CD4-positive, CD25-positive, alpha-beta regulatory T cell (primary cell): Measurements from ENCODE around the gene PCDHB7. TPM values are rescaled to one million over a fixed set of nuclear protein-coding genes. Genes with fewer than 3 reads are reported as not detected.
A peak's percentile ranks its signal among the peaks of the same experiment; 100 is the strongest.
"Not testable (repeated sequence)": the region's sequence is repeated elsewhere in the genome, so short reads cannot be mapped to it uniquely, and the experiment has no call there.

ENCODE experiments used
- ATAC-seq, 2 donors: fragments of 150-1000 bp; cut with Tn5 transposase; one replicate each; pipeline ENCODE4 v1.10.0; 2021; ENCODE audit warnings: low read depth in 2 of 2, moderate number of reproducible peaks in 2 of 2, moderate library complexity in 1 of 2
- DNase-seq, 3 donors: peaks; one replicate each; pipeline versions ENCODE4 v3.0.0 to v3.0.0-alpha.2; 2012 to 2022; ENCODE audit warnings: mixed read lengths in 1 of 3
- H3K27ac ChIP-seq: one replicate; pipeline ENCODE4 v1.7.0; 2013; ENCODE audit warnings: mild to moderate bottlenecking, low read length; ENCODE audit not compliant: insufficient read depth, poor library complexity, severe bottlenecking
- H3K27me3 ChIP-seq: one replicate; pipeline ENCODE4 v1.7.0; 2013; ENCODE audit warnings: low read length; ENCODE audit not compliant: control insufficient read depth, insufficient read depth
- H3K36me3 ChIP-seq: one replicate; pipeline ENCODE4 v1.7.0; 2013; ENCODE audit warnings: mild to moderate bottlenecking, low read length, moderate library complexity; ENCODE audit not compliant: control insufficient read depth, insufficient read depth
- H3K4me1 ChIP-seq: 2 replicates; pipeline ENCODE4 v1.7.0; 2013; ENCODE audit warnings: mild to moderate bottlenecking, low read length; ENCODE audit not compliant: insufficient read depth, control insufficient read depth, poor library complexity, severe bottlenecking
- H3K4me3 ChIP-seq: one replicate; pipeline ENCODE4 v1.7.0; 2013; ENCODE audit warnings: low read depth, mild to moderate bottlenecking, low read length, moderate library complexity
- H3K9me3 ChIP-seq, 2 experiments: 1 replicate in 1 of 2; 2 replicates in 1 of 2; pipeline ENCODE4 v1.7.0; 2013; ENCODE audit warnings: low read length in 2 of 2, mild to moderate bottlenecking in 1 of 2, moderate library complexity in 1 of 2; ENCODE audit not compliant: control insufficient read depth in 2 of 2
- H3K27ac Mint-ChIP-seq, 3 donors: one replicate each; pipeline ENCODE4 v1.8.0; 2020 to 2022; ENCODE audit warnings: mild to moderate bottlenecking in 3 of 3, mixed read lengths in 3 of 3, moderate library complexity in 2 of 3
- H3K27me3 Mint-ChIP-seq: one replicate; pipeline ENCODE4 v1.8.0; 2022; ENCODE audit warnings: mild to moderate bottlenecking, mixed read lengths
- H3K36me3 Mint-ChIP-seq: one replicate; pipeline ENCODE4 v1.8.0; 2020; ENCODE audit warnings: mixed read lengths
- H3K4me1 Mint-ChIP-seq, 4 donors: one replicate each; pipeline ENCODE4 v1.8.0; 2020 to 2022; ENCODE audit warnings: mixed read lengths in 4 of 4, mild to moderate bottlenecking in 1 of 4
- H3K4me3 Mint-ChIP-seq, 4 donors: one replicate each; pipeline ENCODE4 v1.8.0; 2020 to 2022; ENCODE audit warnings: mild to moderate bottlenecking in 4 of 4, mixed read lengths in 4 of 4, moderate library complexity in 3 of 4
- H3K9me3 Mint-ChIP-seq, 7 donors: one replicate each; pipeline ENCODE4 v1.8.0; 2020 to 2022; ENCODE audit warnings: mixed read lengths in 7 of 7, mild to moderate bottlenecking in 3 of 7, moderate library complexity in 2 of 7
- polyA plus RNA-seq, 4 donors: library from polyadenylated mRNA; unstranded; fragments of 300-500 nt; fragmentation: Illumina TruSeq; gene quantifications; one replicate each; pipeline ENCODE4 v1.2.3, GENCODE V29; 2021
- total RNA-seq: library from RNA; stranded (reverse); gene quantifications from one replicate; pipeline ENCODE4 v1.2.3, GENCODE V29; 2022

PCDHB7 gene
- total and polyA plus RNA-seq, 5 donors from 2014 or later, result not detected

DNA sequence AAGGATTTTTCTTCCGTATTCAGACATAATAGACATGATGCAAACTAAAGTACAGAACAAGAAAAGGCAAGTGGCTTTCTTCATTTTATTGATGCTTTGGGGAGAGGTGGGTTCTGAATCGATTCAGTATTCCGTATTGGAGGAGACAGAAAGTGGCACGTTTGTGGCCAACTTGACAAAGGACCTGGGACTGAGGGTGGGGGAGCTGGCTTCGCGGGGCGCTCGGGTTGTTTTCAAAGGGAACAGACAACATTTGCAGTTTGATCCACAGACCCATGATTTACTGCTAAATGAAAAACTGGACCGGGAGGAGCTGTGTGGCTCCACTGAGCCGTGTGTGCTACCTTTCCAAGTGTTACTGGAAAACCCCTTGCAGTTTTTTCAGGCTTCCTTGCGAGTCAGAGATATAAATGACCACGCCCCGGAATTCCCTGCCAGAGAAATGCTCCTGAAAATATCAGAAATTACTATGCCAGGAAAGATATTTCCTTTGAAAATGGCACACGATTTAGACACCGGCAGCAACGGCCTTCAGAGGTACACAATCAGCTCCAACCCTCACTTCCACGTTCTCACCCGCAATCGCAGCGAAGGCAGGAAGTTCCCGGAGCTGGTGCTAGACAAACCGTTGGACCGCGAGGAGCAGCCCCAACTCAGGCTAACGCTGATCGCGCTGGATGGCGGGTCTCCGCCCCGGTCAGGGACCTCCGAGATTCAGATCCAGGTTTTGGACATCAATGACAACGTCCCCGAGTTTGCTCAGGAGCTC is 22.0 kb upstream of the PCDHB7 start:
- no peak for ATAC-seq
- no peak overlapping the region for H3K27ac Mint-ChIP-seq
- H3K36me3 Mint-ChIP-seq, result no peaks in the 10 kb centered on the region
- peaks cover 0 to 5% (median 1%) of the 10 kb centered on the region in 4 donors for H3K4me1 Mint-ChIP-seq
- H3K27me3 Mint-ChIP-seq, result peaks cover 9% of the 10 kb centered on the region
- no peak for DNase-seq
- Histone ChIP-seq H3K27me3 (peaks cover 2% of the 10 kb centered on the region), H3K4me3 (no peak overlapping the region), H3K36me3 (no peaks in the 10 kb centered on the region), H3K27ac (no peak overlapping the region), H3K4me1 (no peaks in the 10 kb centered on the region), H3K9me3 (peaks cover 5 to 8% of the 10 kb centered on the region in 2 experiments)
- peaks cover 0 to 17% (median 8%) of the 10 kb centered on the region in 7 donors for H3K9me3 Mint-ChIP-seq
- H3K4me3 Mint-ChIP-seq, result peak overlapping the region in 1 of 4 donors; percentile 71

DNA sequence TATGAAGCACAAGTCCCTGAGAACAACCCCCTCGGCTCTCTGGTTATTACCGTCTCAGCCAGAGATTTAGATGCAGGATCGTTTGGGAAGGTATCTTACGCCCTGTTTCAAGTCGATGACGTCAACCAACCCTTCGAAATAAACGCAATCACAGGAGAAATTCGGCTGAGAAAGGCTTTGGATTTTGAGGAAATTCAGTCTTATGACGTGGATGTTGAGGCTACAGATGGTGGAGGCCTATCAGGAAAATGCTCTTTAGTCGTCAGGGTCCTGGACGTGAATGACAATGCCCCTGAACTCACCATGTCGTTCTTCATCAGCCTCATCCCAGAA is 21.5 kb upstream of the PCDHB7 start:
- H3K4me3 ChIP-seq, result no peak overlapping the region
- DNase-seq (no peak), ATAC-seq (no peak)
- H3K4me1 ChIP-seq, result no peaks in the 10 kb centered on the region
- H3K27ac Mint-ChIP-seq, result no peak overlapping the region
- H3K4me1 Mint-ChIP-seq, result peaks cover 0 to 5% (median 1%) of the 10 kb centered on the region in 4 donors
- peaks cover 13% of the 10 kb centered on the region for H3K27me3 Mint-ChIP-seq
- peaks cover 0 to 17% (median 10%) of the 10 kb centered on the region in 7 donors for H3K9me3 Mint-ChIP-seq
- no peak overlapping the region for H3K4me3 Mint-ChIP-seq
- H3K9me3 ChIP-seq, result peaks cover 5 to 13% of the 10 kb centered on the region in 2 experiments
- no peaks in the 10 kb centered on the region for H3K36me3 ChIP-seq
- H3K27ac ChIP-seq, result no peak overlapping the region
- no peaks in the 10 kb centered on the region for H3K36me3 Mint-ChIP-seq
- H3K27me3 ChIP-seq, result peaks cover 2% of the 10 kb centered on the region

DNA sequence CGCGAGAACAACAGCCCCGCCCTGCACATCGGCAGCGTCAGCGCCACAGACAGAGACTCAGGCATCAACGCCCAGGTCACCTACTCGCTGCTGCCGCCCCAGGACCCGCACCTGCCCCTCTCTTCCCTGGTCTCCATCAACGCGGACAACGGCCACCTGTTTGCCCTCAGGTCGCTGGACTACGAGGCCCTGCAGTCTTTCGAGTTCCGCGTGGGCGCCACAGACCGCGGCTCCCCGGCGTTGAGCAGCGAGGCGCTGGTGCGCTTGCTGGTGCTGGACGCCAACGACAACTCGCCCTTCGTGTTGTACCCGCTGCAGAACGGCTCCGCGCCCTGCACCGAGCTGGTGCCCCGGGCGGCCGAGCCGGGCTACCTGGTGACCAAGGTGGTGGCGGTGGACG is 20.8 kb upstream of the PCDHB7 start:
- not testable (repeated sequence) for ATAC-seq, H3K27ac ChIP-seq, H3K4me3 ChIP-seq, H3K27me3 ChIP-seq, H3K4me1 ChIP-seq, H3K36me3 ChIP-seq, H3K4me1 Mint-ChIP-seq, H3K27ac Mint-ChIP-seq, DNase-seq, H3K4me3 Mint-ChIP-seq, H3K36me3 Mint-ChIP-seq
- H3K9me3 Mint-ChIP-seq, result peaks cover 0 to 23% (median 12%) of the 10 kb centered on the region in 7 donors
- H3K9me3 ChIP-seq, result peaks cover 8 to 20% of the 10 kb centered on the region in 2 experiments
- H3K27me3 Mint-ChIP-seq, result peaks cover 17% of the 10 kb centered on the region

DNA sequence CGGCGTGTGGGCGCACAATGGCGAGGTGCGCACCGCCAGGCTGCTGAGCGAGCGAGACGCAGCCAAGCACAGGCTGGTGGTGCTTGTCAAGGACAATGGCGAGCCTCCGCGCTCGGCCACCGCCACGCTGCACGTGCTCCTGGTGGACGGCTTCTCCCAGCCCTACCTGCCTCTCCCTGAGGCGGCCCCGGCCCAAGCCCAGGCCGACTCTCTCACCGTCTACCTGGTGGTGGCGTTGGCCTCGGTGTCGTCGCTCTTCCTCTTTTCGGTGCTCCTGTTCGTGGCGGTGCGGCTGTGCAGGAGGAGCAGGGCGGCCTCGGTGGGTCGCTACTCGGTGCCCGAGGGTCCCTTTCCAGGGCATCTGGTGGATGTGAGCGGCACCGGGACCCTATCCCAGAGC is 20.3 kb upstream of the PCDHB7 start:
- Mint-ChIP-seq H3K9me3 (peaks cover 0 to 28% (median 14%) of the 10 kb centered on the region in 7 donors), H3K27me3 (peaks cover 19% of the 10 kb centered on the region)
- H3K9me3 ChIP-seq, result peaks cover 8 to 22% of the 10 kb centered on the region in 2 experiments
- not testable (repeated sequence) for H3K4me3 ChIP-seq, ATAC-seq, H3K27ac ChIP-seq, H3K36me3 Mint-ChIP-seq, H3K27ac Mint-ChIP-seq, DNase-seq, H3K27me3 ChIP-seq, H3K36me3 ChIP-seq, H3K4me1 ChIP-seq, H3K4me3 Mint-ChIP-seq, H3K4me1 Mint-ChIP-seq

DNA sequence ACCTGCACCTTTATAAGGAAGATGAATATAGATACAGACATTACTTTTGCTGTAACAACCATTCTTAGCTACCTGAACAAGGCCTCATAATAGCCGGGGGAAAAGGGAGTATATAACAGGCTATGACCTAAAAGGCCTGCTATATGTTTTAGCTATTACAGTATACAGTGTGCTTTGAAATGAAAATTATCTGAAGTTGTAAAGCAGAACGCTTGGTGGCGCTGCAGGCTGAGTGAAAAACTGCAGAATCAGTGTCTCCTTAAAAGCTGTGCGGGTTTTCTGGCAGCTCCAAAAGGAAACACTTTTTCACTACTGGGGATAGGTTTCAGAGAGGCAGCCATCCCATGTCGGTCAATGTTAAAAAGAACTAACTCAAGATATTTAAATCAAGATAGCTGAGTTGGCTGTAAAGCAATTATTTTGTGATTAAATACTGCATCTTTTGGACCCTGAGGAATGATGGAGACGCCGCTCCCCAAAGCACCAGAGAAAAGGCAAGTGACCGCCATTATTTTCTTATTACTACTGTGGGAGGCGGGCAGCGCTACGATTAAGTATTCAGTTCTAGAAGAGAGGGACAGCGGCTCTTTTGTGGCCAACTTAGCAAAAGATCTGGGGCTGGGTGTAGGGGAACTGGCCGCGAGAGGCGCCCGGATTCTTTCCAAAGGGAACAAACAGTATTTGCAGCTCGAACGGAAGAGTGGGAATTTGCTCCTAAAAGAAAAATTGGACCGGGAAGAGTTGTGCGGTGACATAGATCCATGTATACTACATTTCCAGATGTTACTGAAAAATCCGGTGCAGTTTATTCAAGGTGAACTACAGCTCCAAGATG is 16.7 kb upstream of the PCDHB7 start:
- H3K4me3 ChIP-seq, result no peak overlapping the region
- Mint-ChIP-seq H3K9me3 (peaks cover 0 to 25% (median 11%) of the 10 kb centered on the region in 7 donors), H3K4me3 (no peak overlapping the region), H3K27ac (no peak overlapping the region), H3K27me3 (peaks cover 10% of the 10 kb centered on the region), H3K4me1 (no peaks in the 10 kb centered on the region), H3K36me3 (no peaks in the 10 kb centered on the region)
- H3K4me1 ChIP-seq, result no peaks in the 10 kb centered on the region
- H3K9me3 ChIP-seq, result peaks cover 10 to 20% of the 10 kb centered on the region in 2 experiments
- H3K36me3 ChIP-seq, result no peaks in the 10 kb centered on the region
- peaks cover 5% of the 10 kb centered on the region for H3K27me3 ChIP-seq
- no peak overlapping the region for H3K27ac ChIP-seq
- DNase-seq (no peak), ATAC-seq (no peak)

DNA sequence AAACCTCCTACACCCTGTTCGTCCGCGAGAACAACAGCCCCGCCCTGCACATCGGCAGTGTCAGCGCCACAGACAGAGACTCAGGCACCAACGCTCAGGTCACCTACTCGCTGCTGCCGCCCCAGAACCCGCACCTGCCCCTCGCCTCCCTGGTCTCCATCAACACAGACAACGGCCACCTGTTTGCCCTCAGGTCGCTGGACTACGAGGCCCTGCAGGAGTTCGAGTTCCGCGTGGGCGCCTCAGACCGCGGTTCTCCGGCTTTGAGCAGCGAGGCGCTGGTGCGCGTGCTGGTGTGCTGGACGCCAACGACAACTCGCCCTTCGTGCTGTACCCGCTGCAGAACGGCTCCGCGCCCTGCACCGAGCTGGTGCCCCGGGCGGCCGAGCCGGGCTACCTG is 15.1 kb upstream of the PCDHB7 start:
- Mint-ChIP-seq H3K27me3 (peaks cover 14% of the 10 kb centered on the region), H3K9me3 (peaks cover 2 to 21% (median 10%) of the 10 kb centered on the region in 7 donors)
- not testable (repeated sequence) for H3K4me3 Mint-ChIP-seq, H3K36me3 ChIP-seq, H3K4me3 ChIP-seq, H3K27ac ChIP-seq, H3K27me3 ChIP-seq, H3K27ac Mint-ChIP-seq, H3K4me1 ChIP-seq, H3K36me3 Mint-ChIP-seq, ATAC-seq, H3K4me1 Mint-ChIP-seq, DNase-seq
- peaks cover 10 to 15% of the 10 kb centered on the region in 2 experiments for H3K9me3 ChIP-seq

DNA sequence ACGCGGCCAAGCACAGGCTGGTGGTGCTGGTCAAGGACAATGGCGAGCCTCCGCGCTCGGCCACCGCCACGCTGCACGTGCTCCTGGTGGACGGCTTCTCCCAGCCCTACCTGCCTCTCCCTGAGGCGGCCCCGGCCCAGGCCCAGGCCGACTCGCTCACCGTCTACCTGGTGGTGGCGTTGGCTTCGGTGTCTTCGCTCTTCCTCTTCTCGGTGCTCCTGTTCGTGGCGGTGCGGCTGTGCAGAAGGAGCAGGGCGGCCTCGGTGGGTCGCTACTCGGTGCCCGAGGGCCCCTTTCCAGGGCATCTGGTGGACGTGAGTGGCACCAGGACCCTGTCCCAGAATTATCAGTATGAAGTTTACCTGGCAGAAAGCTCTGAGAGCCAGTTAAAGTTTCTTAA is 14.5 kb upstream of the PCDHB7 start:
- H3K27ac ChIP-seq, H3K36me3 Mint-ChIP-seq, ATAC-seq, DNase-seq, H3K27ac Mint-ChIP-seq, H3K4me1 ChIP-seq, H3K27me3 ChIP-seq, H3K36me3 ChIP-seq, H3K4me3 Mint-ChIP-seq, H3K4me1 Mint-ChIP-seq, H3K4me3 ChIP-seq: not testable (repeated sequence)
- peaks cover 9 to 17% of the 10 kb centered on the region in 2 experiments for H3K9me3 ChIP-seq
- Mint-ChIP-seq H3K27me3 (peaks cover 14% of the 10 kb centered on the region), H3K9me3 (peaks cover 2 to 21% (median 9%) of the 10 kb centered on the region in 7 donors)
